T-cell (primary cell): Measurements from ENCODE around the gene CCDC92B. TPM values are rescaled to one million over a fixed set of nuclear protein-coding genes. Genes with fewer than 3 reads are reported as not detected.

Experiments used
- ATAC-seq, 4 experiments: fragments of 200-7000 bp in 3 of 4; fragments of 150-1000 bp in 1 of 4; cut with Tn5 transposase; replicated peaks in 1 of 4; 1 replicate in 3 of 4; 2 replicates in 1 of 4; pipeline ENCODE4 v1.10.0; 2021; ENCODE audit warnings: moderate library complexity in 3 of 4, mild to moderate bottlenecking in 2 of 4, moderate number of reproducible peaks in 1 of 4
- CTCF ChIA-PET, 2 donors: fragments of 300-600 bp; sonication (Branson Sonifier 250); formaldehyde crosslinking; loops; one replicate each; lab custom pipeline; 2022; ENCODE audit warnings: antibody characterized with exemption in 2 of 2; lab: Charles Lee
- POLR2A ChIA-PET, 2 donors: fragments of 300-600 bp; sonication (Branson Sonifier 250); formaldehyde crosslinking; loops; one replicate each; lab custom pipeline; 2022; ENCODE audit warnings: antibody characterized with exemption in 2 of 2; lab: Charles Lee
- DNase-seq, 35 experiments: peaks; one replicate each; pipeline versions ENCODE4 v3.0.0 to v3.0.0-alpha.2; 2013 to 2023
- H3K27ac ChIP-seq: one replicate; pipeline ENCODE4 v1.5.1; 2013; ENCODE audit warnings: low read length
- H3K27me3 ChIP-seq, 2 experiments: replicated peaks in 1 of 2; 1 replicate in 1 of 2; 2 replicates in 1 of 2; pipeline versions ENCODE4 v1.6.1 to v1.7.0; 2013; ENCODE audit warnings: low read length in 1 of 2, mixed read lengths in 1 of 2; ENCODE audit not compliant: control insufficient read depth in 2 of 2, insufficient read depth in 2 of 2; ENCODE audit errors: extremely low read depth in 1 of 2
- H3K36me3 ChIP-seq, 2 donors: 1 replicate in 1 of 2; 2 replicates in 1 of 2; pipeline versions ENCODE4 v1.6.1 to v1.7.0; 2013; ENCODE audit warnings: low read length in 1 of 2; ENCODE audit not compliant: control insufficient read depth in 2 of 2, insufficient read depth in 1 of 2; ENCODE audit errors: extremely low read depth in 1 of 2
- H3K4me1 ChIP-seq, 2 experiments: 1 replicate in 1 of 2; 2 replicates in 1 of 2; pipeline versions ENCODE4 v1.6.1 to v1.7.0; 2013; ENCODE audit warnings: low read length in 2 of 2, mixed read lengths in 1 of 2; ENCODE audit not compliant: insufficient read depth in 2 of 2, control insufficient read depth in 1 of 2; ENCODE audit errors: extremely low read depth in 1 of 2
- H3K4me3 ChIP-seq, 2 donors: 1 replicate in 1 of 2; 2 replicates in 1 of 2; pipeline versions ENCODE4 v1.5.1 to v1.7.0; 2013; ENCODE audit warnings: mild to moderate bottlenecking in 2 of 2, low read length in 1 of 2, moderate library complexity in 1 of 2; ENCODE audit not compliant: control insufficient read depth in 1 of 2; ENCODE audit errors: extremely low read depth in 1 of 2
- H3K9me3 ChIP-seq: 2 replicates; pipeline ENCODE4 v1.7.0; 2013
- H3K27ac Mint-ChIP-seq, 2 donors: one replicate each; pipeline ENCODE4 v1.8.0; 2020 to 2021; ENCODE audit warnings: mild to moderate bottlenecking in 2 of 2, mixed read lengths in 2 of 2
- H3K27me3 Mint-ChIP-seq, 2 donors: one replicate each; pipeline ENCODE4 v1.8.0; 2021 to 2022; ENCODE audit warnings: mixed read lengths in 2 of 2
- H3K36me3 Mint-ChIP-seq: one replicate; pipeline ENCODE4 v1.8.0; 2021; ENCODE audit warnings: mixed read lengths
- H3K4me1 Mint-ChIP-seq, 3 donors: one replicate each; pipeline ENCODE4 v1.8.0; 2020 to 2022; ENCODE audit warnings: mixed read lengths in 3 of 3, mild to moderate bottlenecking in 1 of 3
- H3K4me3 Mint-ChIP-seq, 3 donors: one replicate each; pipeline ENCODE4 v1.8.0; 2020 to 2022; ENCODE audit warnings: mild to moderate bottlenecking in 3 of 3, mixed read lengths in 3 of 3, moderate library complexity in 3 of 3
- H3K9me3 Mint-ChIP-seq, 3 donors: one replicate each; pipeline ENCODE4 v1.8.0; 2020 to 2022; ENCODE audit warnings: mixed read lengths in 3 of 3
- WGBS: methylation state at CpG from one replicate; pipeline ENCODE4 v1.1.5; 2013; ENCODE audit warnings: missing lambda C conversion rate; ENCODE audit not compliant: insufficient coverage; 5-methylcytosine and 5-hydroxymethylcytosine counted together
- total RNA-seq, 35 experiments: library from RNA in 6 of 35; stranded (reverse) in 6 of 35; fragments of 120-200 nt in 1 of 35; gene quantifications; one replicate each; pipeline versions ENCODE4 v1.2.1 to v1.2.4 and lab custom pipeline; 2013 to 2026

CCDC92B gene
- total RNA-seq, 5 donors from 2014 or later (not counting 1 experiment from before 2014, with no cell fraction given), result 0.13 to 0.53 (median 0.27) TPM; not detected in 1

DNA sequence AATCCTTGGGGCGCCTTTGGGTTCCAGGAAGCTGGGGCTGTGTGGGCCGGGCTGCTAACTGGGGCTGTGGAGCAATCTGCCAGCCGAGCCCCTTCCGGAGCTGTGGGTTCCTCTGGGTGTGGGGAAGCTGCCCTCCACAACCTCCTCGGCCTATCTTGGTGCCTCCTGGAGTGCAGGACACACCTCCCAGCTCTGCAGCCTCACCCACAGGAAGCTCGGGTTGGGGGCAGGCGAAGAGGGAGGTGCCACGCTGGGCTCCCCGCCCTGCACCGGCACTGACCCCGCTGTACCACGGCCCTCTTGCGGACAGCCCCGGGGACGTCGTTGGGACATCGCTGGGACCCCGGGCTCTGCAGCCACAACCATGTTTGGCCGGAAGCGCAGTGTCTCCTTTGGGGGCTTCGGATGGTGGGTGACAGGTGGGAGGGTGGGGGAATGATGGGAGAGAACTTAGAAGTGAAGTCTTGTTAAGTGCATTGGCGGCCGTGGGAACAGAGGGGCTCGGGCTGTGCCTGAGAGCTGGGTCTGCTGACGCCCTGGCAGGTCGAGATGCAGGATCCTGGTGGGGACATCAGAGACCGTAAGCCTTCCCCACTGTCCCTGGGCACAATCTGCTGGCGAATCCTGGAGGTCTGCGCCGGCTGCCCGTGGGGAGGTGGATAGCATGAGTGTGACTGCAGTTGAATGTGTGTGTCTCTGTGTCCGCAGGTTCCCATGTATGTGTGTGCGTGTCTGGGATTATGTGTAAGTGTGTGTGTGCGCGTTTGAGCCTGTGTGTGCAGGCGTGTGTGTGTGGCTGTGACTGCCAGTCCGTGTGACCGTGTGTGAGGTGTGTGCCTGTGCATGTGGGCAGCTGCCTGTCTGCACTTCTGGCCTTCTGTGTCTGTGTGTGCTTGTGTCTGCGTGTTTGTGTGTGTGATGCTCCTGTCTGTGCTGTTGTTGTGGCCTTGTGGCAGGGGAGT lies 47.0 kb upstream of the CCDC92B start, which contains the start of gene RAP1GAP2:
RAP1GAP2 (plus strand) TSS at position 275 of the 962 bp plus-strand sequence; CDS start at position 365, 90 bp downstream.
- peak in 34 of 35 experiments; percentile 51 to 86 (median 78) for DNase-seq
- Histone ChIP-seq H3K36me3 (peaks cover 0 to 10% of the 10 kb centered on the region in 2 donors), H3K9me3 (no peaks in the 10 kb centered on the region), H3K27me3 (peaks cover 0 to 6% of the 10 kb centered on the region in 2 experiments), H3K4me1 (peaks cover 34 to 90% of the 10 kb centered on the region in 2 experiments), H3K4me3 (peak within 1 kb of the TSS; percentile 79 to 85), H3K27ac (no peak within 1 kb of the TSS)
- H3K4me1 Mint-ChIP-seq, result peaks cover 78 to 88% (median 82%) of the 10 kb centered on the region in 3 donors
- ChIA-PET POLR2A (interaction anchor here (0.5 to 1.6 kb wide), 4 partner anchors 18 to 933 kb away, joined by 3 to 6 read pairs (median 5); no protein-coding TSS in a partner anchor), CTCF (interaction anchor here in 1 of 2 donors (1.1 to 2.4 kb wide), 2 partner anchors 10 to 18 kb away, joined by 19 to 42 read pairs; no protein-coding TSS in a partner anchor)
- peak; percentile 86 to 91 (median 89) for ATAC-seq
- peak within 1 kb of the TSS; percentile 76 to 90 (median 81) for H3K4me3 Mint-ChIP-seq
- peak within 1 kb of the TSS; percentile 71 to 84 for H3K27ac Mint-ChIP-seq
- H3K27me3 Mint-ChIP-seq, result no peaks in the 10 kb centered on the region
- H3K36me3 Mint-ChIP-seq, result peaks cover 3% of the 10 kb centered on the region
- WGBS, result 7% methylated on average over 37 of the region's 39 CpGs
- no peaks in the 10 kb centered on the region for H3K9me3 Mint-ChIP-seq

DNA sequence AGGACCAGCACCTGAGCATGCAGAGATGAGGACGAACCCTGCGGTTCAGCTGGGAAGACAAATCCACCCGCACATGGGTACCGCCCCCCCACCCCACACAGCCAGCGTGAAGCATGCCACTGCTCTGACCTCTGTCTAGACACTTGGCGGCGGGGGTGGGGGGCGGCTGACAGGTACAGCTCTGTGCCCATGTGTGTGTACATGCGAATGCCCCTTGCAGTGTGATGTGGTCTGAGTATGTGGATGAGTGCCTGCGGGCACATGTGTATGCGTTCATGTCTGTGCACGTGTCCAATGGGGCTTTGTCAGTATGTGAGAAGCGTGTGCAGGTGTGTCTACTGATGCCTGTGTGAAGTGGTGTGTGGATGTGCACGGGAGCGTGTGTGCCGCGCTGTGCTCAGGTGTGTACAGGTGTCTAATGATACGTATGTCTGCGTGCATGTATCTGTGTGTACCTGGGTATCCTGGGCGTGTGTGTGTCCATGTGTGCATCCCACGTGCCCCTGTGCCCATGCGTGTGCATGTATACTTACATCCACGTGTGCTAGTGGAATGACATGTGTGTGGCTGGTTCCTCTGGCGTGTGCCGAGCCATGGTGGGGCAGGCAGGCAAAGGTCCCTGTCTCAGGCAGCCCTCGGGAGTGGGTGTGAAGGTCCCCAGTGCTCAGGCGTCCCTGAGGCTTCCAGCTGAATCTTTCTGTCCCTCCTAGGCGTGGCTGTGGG lies 46.1 kb upstream of the CCDC92B start:
- DNase-seq (peak in 1 of 35 experiments; percentile 31), ATAC-seq (peak in 3 of 4 experiments; percentile 1 to 3 (median 1))
- Mint-ChIP-seq H3K36me3 (peaks cover 3% of the 10 kb centered on the region), H3K27ac (peak overlapping the region; percentile 71 to 84), H3K27me3 (no peaks in the 10 kb centered on the region), H3K9me3 (no peaks in the 10 kb centered on the region), H3K4me3 (peak overlapping the region; percentile 76 to 90 (median 81)), H3K4me1 (peaks cover 86 to 96% (median 86%) of the 10 kb centered on the region in 3 donors)
- H3K9me3 ChIP-seq, result no peaks in the 10 kb centered on the region
- peaks cover 38 to 99% of the 10 kb centered on the region in 2 experiments for H3K4me1 ChIP-seq
- peaks cover 0 to 7% of the 10 kb centered on the region in 2 donors for H3K36me3 ChIP-seq
- ChIA-PET CTCF (interaction anchor here in 1 of 2 donors (1.1 to 2.4 kb wide), 2 partner anchors 9 to 19 kb away, joined by 19 to 42 read pairs; no protein-coding TSS in a partner anchor), POLR2A (interaction anchor here (1.1 to 1.6 kb wide), 2 partner anchors 19 kb away, joined by 5 to 6 read pairs; no protein-coding TSS in a partner anchor)
- no peak overlapping the region for H3K27ac ChIP-seq
- H3K27me3 ChIP-seq, result peaks cover 0 to 6% of the 10 kb centered on the region in 2 experiments
- 29% methylated on average over 22 of the region's 28 CpGs for WGBS
- peak overlapping the region; percentile 79 to 85 for H3K4me3 ChIP-seq

DNA sequence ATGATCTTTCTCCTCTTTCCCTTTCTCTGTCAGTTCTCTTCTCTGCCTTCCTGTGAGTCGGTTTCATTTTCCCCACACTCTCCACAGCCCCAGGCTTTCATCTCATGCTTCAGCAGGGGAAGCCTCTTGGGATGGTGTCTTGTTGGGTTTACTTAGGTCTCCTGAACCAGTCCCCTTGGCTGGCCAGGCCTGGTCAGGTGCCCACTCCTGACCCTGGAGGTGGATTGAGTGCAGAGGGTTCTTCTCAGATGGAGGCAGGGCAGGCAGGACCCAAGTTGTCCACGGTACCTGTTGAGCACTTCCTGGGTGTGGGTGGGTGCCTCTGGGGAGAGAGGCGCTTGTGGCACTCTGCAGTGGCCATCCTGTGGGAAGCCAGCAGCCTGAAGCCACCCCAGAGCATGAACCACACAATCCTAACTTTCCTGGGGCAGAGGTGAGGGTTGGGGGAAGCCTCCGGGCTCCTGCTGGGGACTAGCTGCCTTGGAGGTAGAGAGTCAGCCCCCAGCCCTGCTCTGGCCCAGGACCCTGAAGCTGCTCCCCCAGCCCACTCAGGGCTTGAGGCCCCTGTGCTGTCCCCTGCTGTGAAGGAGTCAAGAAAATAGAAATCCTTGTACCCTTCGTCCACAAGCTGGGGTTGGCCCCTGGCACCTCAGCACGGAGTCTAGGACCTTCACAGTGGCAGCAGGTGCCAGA lies 44.8 kb upstream of the CCDC92B start:
- peaks cover 0 to under 1% of the 10 kb centered on the region in 2 donors for H3K36me3 ChIP-seq
- Mint-ChIP-seq H3K4me1 (peaks cover 77 to 88% (median 87%) of the 10 kb centered on the region in 3 donors), H3K36me3 (no peaks in the 10 kb centered on the region), H3K27me3 (no peaks in the 10 kb centered on the region), H3K27ac (peak overlapping the region; percentile 74 to 88), H3K4me3 (peak overlapping the region; percentile 42 to 90 (median 69)), H3K9me3 (no peaks in the 10 kb centered on the region)
- H3K9me3 ChIP-seq, result no peaks in the 10 kb centered on the region
- WGBS, result 92% methylated on average over 2 of the region's 6 CpGs
- ChIA-PET POLR2A (interaction anchor here in 1 of 2 donors (0.7 kb wide), 1 partner anchor 20 kb away, joined by 9 read pairs; no protein-coding TSS in a partner anchor), CTCF (interaction anchor here (0.6 to 0.7 kb wide), 3 partner anchors 8 to 33 kb away, joined by 4 to 5 read pairs (median 4); no protein-coding TSS in a partner anchor)
- H3K27ac ChIP-seq, result no peak overlapping the region
- DNase-seq, result peak in 3 of 35 experiments; percentile 8 to 50 (median 11)
- peaks cover 38 to 90% of the 10 kb centered on the region in 2 experiments for H3K4me1 ChIP-seq
- H3K27me3 ChIP-seq, result peaks cover 0 to 6% of the 10 kb centered on the region in 2 experiments
- H3K4me3 ChIP-seq, result peak overlapping the region in 1 of 2 donors; percentile 0
- no peak for ATAC-seq

DNA sequence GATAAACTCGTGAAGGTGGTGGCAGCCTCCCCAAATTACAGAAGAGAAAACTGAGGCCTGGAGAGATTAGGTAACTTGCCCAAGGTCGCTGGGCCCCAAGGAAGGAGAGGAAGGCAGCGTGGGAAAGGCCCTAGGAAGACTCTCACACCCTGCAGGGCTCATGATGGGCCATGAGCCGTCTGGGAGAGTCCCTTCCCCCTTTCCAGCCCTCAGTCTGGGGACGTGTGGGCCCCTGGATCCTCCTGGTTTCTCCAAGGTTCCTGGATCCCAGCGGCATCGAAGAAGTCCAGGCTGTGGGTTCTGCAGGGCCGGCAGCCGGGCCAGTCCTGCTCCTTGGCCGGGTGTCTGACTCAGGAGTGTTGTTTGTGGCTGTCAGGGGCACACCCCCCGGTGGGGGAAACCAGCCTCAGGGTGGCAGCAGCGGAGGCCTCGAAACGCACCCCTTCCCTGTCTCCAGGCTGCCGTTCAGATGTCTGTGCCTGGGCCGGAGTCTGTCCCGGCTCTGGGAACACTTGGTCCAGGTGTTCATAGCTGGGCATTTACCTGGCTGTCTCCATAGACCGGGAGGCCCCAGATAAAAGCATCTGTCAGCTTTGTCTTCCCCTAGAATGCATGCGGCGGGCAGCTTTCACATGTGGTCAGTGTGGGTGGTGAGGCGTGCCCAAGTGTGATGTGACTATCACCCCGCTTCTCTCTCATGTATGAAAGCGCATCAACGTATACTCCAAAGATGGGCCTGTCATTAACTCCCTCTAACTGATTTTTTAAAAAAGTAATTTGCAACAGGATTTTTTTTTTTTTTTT lies 43.1 kb upstream of the CCDC92B start:
- Histone ChIP-seq H3K9me3 (no peaks in the 10 kb centered on the region), H3K4me1 (peaks cover 36 to 74% of the 10 kb centered on the region in 2 experiments), H3K4me3 (peak overlapping the region; percentile 11 to 23), H3K36me3 (no peaks in the 10 kb centered on the region), H3K27me3 (peaks cover 0 to 6% of the 10 kb centered on the region in 2 experiments), H3K27ac (peak overlapping the region; percentile 22)
- Mint-ChIP-seq H3K36me3 (no peaks in the 10 kb centered on the region), H3K27me3 (no peaks in the 10 kb centered on the region), H3K9me3 (no peaks in the 10 kb centered on the region), H3K4me1 (peaks cover 64 to 72% (median 72%) of the 10 kb centered on the region in 3 donors), H3K27ac (peak overlapping the region in 1 of 2 donors; percentile 52), H3K4me3 (peak overlapping the region; percentile 22 to 90 (median 31))
- ATAC-seq (peak in 2 of 4 experiments; percentile 25 to 45), DNase-seq (peak in 33 of 35 experiments; percentile 41 to 84 (median 64))
- POLR2A ChIA-PET, result interaction anchor here (0.7 kb wide), 2 partner anchors 87 to 446 kb away, joined by 4 to 11 read pairs; no protein-coding TSS in a partner anchor
- WGBS, result 24% methylated on average over 13 of the region's 24 CpGs
- CTCF ChIA-PET, result interaction anchor here (1.1 to 1.8 kb wide), 3 partner anchors 10 to 36 kb away, joined by 3 to 18 read pairs (median 5); no protein-coding TSS in a partner anchor

DNA sequence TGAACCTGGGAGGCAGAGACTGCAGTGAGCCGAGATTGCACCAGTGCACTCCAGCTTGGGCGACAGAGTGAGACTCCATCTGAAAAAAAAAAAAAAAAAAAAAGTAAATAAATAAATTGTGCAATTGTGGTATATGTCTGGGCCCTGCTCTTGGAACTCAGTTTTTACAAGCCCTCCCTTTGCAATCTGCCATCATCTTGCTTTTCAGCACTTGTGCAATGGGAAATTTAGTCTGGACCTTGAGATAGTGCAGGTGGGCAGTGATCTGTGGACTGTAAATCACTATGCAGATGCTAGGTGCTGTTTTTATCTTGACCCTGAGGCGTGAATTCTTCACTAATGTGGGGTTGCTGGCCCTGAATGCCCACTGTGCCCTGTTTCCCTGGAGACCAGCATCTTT lies 40.2 kb upstream of the CCDC92B start:
- peaks cover 0 to 6% of the 10 kb centered on the region in 2 experiments for H3K27me3 ChIP-seq
- no peaks in the 10 kb centered on the region for H3K36me3 ChIP-seq
- H3K4me3 Mint-ChIP-seq, result no peak overlapping the region
- no CpG with 5 or more reads among the region's 3 CpGs for WGBS
- H3K36me3 Mint-ChIP-seq, result no peaks in the 10 kb centered on the region
- H3K27ac ChIP-seq, result no peak overlapping the region
- no peak for DNase-seq
- peaks cover 39 to 56% (median 47%) of the 10 kb centered on the region in 3 donors for H3K4me1 Mint-ChIP-seq
- no peaks in the 10 kb centered on the region for H3K27me3 Mint-ChIP-seq
- no peak overlapping the region for H3K27ac Mint-ChIP-seq
- ATAC-seq, result no peak
- ChIA-PET POLR2A (no interaction called here), CTCF (interaction anchor here in 1 of 2 donors (0.6 to 0.9 kb wide), 3 partner anchors 25 to 136 kb away, joined by 3 to 4 read pairs (median 4); no protein-coding TSS in a partner anchor)
- no peaks in the 10 kb centered on the region for H3K9me3 ChIP-seq
- H3K4me3 ChIP-seq, result no peak overlapping the region
- peaks cover 18 to 59% of the 10 kb centered on the region in 2 experiments for H3K4me1 ChIP-seq
- no peaks in the 10 kb centered on the region for H3K9me3 Mint-ChIP-seq
